ENCODE results near the gene SPRR2D.
A peak's percentile ranks its signal among the peaks of the same experiment; 100 is the strongest.
"Not testable (repeated sequence)": the region's sequence is repeated elsewhere in the genome, so short reads cannot be mapped to it uniquely, and the experiment has no call there.

Gene SPRR2D

GRCh38 chr1:153030895-153031294, 10.0 kb downstream of the SPRR2D start, which contains the start of gene SPRR1B:
Gene SPRR1B (plus strand): TSS chr1:153031203. CDS start chr1:153032346, 1,143 bp downstream.
- no peak within 1 kb of the TSS for H3K4me3 Mint-ChIP-seq
- H3K27ac Mint-ChIP-seq = no peak within 1 kb of the TSS
- H3K27me3 Mint-ChIP-seq = peaks cover 20% of the 10 kb centered on the region
- H3K9me3 Mint-ChIP-seq = peaks cover 6% of the 10 kb centered on the region
- H3K36me3 Mint-ChIP-seq = no peaks in the 10 kb centered on the region
- H3K4me1 Mint-ChIP-seq = no peaks in the 10 kb centered on the region
- no peak for ATAC-seq

DNA sequence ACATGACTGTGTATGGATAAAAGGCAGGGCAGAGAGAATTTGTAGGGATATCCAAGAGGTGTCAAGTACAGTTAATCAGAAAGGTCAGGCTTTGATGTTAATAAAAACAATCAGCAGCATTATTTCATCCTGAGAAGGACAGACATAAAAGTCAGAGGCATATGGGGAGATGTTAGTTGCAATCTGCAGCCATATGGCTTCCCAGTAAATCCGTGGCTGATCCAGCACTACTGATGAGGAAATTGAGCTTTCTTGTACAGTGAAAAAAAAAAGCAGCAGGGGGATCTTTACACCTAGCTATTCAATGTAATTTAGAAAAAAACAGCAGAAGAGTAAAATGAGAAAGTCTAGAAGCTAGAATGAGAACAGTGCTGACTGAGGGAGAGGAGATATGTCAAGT, 12.2 kb downstream of the SPRR2D start:
- Mint-ChIP-seq H3K4me1 (no peaks in the 10 kb centered on the region), H3K36me3 (no peaks in the 10 kb centered on the region), H3K9me3 (peaks cover 6% of the 10 kb centered on the region), H3K27ac (no peak overlapping the region), H3K27me3 (peaks cover 20% of the 10 kb centered on the region), H3K4me3 (no peak overlapping the region)
- no peak for ATAC-seq

DNA sequence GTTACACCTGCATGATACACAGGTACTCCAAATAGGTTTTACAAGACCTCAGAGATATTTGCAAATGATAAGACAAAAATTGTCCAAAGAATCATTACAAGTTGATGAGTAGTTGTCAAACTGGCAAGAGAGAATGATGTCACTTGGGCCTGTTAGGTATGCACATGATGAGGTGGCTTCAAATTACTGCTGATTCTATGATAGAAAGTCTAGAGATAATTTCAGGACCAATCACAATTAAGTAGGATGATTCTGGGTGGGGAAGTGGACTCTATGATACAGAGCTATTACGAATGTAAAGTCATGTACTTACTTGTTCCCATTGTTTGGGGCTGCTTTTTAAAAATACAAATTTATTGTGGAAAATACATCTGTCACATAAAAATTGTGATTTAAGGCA, 15.1 kb downstream of the SPRR2D start:
- no peaks in the 10 kb centered on the region for H3K36me3 Mint-ChIP-seq
- peaks cover 38% of the 10 kb centered on the region for H3K27me3 Mint-ChIP-seq
- H3K4me1 Mint-ChIP-seq = peaks cover 9% of the 10 kb centered on the region
- no peak for ATAC-seq
- H3K27ac Mint-ChIP-seq = no peak overlapping the region
- peaks cover 6% of the 10 kb centered on the region for H3K9me3 Mint-ChIP-seq
- H3K4me3 Mint-ChIP-seq = no peak overlapping the region

- no peak for ATAC-seq
- Mint-ChIP-seq H3K9me3 (peaks cover 6% of the 10 kb centered on the region), H3K27me3 (peaks cover 44% of the 10 kb centered on the region), H3K36me3 (no peaks in the 10 kb centered on the region), H3K4me1 (peaks cover 9% of the 10 kb centered on the region), H3K4me3 (no peak overlapping the region), H3K27ac (no peak overlapping the region)
Measured at GRCh38 chr1:153024413-153024812, 16.5 kb downstream of the SPRR2D start.

GRCh38 chr1:153023109-153023508, 17.8 kb downstream of the SPRR2D start:
- H3K4me3 Mint-ChIP-seq = no peak overlapping the region
- peaks cover 9% of the 10 kb centered on the region for H3K4me1 Mint-ChIP-seq
- ATAC-seq = no peak
- H3K36me3 Mint-ChIP-seq = no peaks in the 10 kb centered on the region
- H3K9me3 Mint-ChIP-seq = peaks cover 3% of the 10 kb centered on the region
- H3K27ac Mint-ChIP-seq = no peak overlapping the region
- peaks cover 40% of the 10 kb centered on the region for H3K27me3 Mint-ChIP-seq

DNA sequence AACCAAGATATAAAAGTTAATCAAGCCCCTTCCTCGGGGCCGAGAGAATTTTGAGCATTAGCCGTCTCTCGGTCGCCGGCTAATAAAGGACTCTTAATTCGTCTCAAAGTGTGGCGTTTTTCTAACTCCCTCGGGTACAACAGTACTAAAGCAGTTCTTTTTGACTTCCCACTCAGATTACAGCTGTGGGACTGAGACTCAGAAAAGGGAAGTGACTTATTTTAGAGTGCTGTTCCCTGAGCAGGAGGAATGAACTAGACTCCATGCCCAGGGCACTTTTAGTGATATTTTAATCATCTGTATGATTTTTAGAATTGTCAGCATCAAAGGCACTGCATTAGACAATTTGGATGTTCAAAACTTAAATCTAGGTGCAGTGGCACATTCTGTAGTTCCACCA, 18.6 kb downstream of the SPRR2D start:
- H3K4me1 Mint-ChIP-seq, H3K4me3 Mint-ChIP-seq, H3K9me3 Mint-ChIP-seq, H3K36me3 Mint-ChIP-seq, H3K27ac Mint-ChIP-seq: not testable (repeated sequence)
- ATAC-seq = peak; percentile 63
- H3K27me3 Mint-ChIP-seq = peaks cover 42% of the 10 kb centered on the region

DNA sequence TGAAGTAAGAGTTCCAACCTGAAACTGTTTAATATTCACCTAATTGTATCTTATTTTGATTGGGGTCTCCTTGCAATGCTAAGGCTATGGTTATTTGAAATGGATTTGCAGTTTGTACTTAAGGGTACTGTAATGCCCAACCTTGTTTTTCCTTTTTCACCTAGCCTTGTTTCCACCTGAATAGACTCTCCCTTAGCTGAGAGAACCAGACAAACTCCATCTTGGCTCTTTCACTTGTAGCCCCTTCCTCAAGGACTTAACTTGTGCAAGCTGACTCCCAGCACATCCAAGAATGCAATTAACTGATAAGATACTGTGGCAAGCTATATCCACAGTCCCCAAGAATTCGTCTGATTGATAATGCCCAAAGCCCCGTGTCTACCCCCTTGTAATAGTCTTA, 19.1 kb downstream of the SPRR2D start:
- H3K4me1 Mint-ChIP-seq, H3K36me3 Mint-ChIP-seq, ATAC-seq, H3K27ac Mint-ChIP-seq, H3K4me3 Mint-ChIP-seq, H3K9me3 Mint-ChIP-seq: not testable (repeated sequence)
- H3K27me3 Mint-ChIP-seq = peaks cover 44% of the 10 kb centered on the region

DNA sequence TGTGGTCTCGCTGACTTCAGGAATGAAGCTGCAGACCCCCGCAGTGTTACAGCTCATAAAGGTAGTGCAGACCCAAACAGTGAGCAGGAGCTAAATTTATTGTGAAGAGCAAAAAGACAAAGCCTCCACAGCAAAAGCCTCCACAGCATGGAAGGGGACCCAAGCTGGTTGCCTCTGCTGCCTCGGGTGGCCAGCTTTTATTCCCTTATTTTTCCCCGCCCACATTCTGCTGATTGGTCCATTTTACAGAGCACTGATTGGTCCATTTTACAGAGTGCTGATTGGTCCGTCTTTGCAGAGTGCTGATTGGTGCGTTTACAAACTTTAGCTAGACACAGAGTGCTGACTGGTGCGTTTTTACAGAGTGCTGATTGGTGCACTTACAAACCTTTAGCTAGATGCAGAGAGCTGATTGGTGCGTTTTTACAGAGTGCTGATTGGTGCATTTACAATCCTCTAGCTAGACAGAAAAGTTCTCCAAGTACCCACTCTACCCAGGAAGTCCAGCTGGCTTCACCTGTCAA, 29.6 kb downstream of the SPRR2D start:
- H3K36me3 Mint-ChIP-seq, ATAC-seq, H3K4me1 Mint-ChIP-seq, H3K9me3 Mint-ChIP-seq, H3K27ac Mint-ChIP-seq, H3K4me3 Mint-ChIP-seq: not testable (repeated sequence)
- peaks cover 16% of the 10 kb centered on the region for H3K27me3 Mint-ChIP-seq

DNA sequence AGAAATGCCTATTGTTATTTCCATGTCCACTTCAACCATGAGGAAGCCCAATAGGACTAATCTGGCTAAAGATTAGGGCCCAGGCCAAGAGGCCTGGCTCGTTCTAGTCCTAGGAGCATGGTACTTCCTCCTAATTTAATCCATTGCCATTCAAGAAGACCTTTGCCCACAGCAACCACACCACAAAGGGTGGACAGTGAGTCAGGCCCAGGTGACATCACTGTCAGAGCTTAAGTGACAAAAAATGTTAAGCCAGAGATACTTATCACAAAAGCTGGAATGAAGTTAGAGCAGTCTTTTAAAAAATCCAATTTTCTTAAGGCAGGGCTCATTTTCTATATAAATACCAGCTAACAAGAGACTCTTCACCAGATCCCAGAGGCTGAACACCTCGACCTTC, 39.5 kb downstream of the SPRR2D start, which contains the start of gene SPRR3:
Gene SPRR3, plus strand, starts transcription at position 368 of the 400 bp plus-strand sequence. CDS start 1,272 bp downstream, outside the sequence.
- ATAC-seq = no peak
- H3K27me3 Mint-ChIP-seq = peaks cover 21% of the 10 kb centered on the region
- no peaks in the 10 kb centered on the region for H3K36me3 Mint-ChIP-seq
- no peak within 1 kb of the TSS for H3K27ac Mint-ChIP-seq
- H3K9me3 Mint-ChIP-seq = peaks cover 4% of the 10 kb centered on the region
- H3K4me3 Mint-ChIP-seq = no peak within 1 kb of the TSS
- H3K4me1 Mint-ChIP-seq = no peaks in the 10 kb centered on the region

DNA sequence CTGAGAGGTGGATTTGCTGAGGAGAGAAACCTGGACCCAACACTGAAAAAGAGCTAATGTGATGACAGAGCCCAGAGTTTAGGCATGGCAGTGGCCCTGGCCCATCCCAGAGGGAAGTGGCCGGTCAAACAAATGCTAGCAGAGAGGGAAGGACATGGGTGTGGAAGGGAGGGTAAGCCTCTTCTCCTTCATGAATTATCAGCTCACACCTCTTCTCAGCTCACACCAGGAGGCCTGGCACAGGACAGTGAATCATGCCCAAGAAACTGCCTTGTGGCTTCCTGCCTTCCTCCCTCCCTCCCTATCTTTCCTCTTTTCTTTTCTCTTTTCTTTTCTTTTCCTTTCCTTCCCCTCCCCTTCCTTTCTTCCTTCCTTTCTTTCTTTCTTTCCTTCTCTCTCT, 40.6 kb downstream of the SPRR2D start:
- peaks cover 8% of the 10 kb centered on the region for H3K9me3 Mint-ChIP-seq
- peaks cover 26% of the 10 kb centered on the region for H3K27me3 Mint-ChIP-seq
- H3K4me1 Mint-ChIP-seq = no peaks in the 10 kb centered on the region
- no peak overlapping the region for H3K27ac Mint-ChIP-seq
- ATAC-seq = no peak
- no peak overlapping the region for H3K4me3 Mint-ChIP-seq
- no peaks in the 10 kb centered on the region for H3K36me3 Mint-ChIP-seq

GRCh38 chr1:152999818-153000217, 41.1 kb downstream of the SPRR2D start:
- no peak for ATAC-seq
- peaks cover 31% of the 10 kb centered on the region for H3K27me3 Mint-ChIP-seq
- H3K4me1 Mint-ChIP-seq = no peaks in the 10 kb centered on the region
- H3K27ac Mint-ChIP-seq = no peak overlapping the region
- H3K36me3 Mint-ChIP-seq = no peaks in the 10 kb centered on the region
- H3K4me3 Mint-ChIP-seq = no peak overlapping the region
- peaks cover 11% of the 10 kb centered on the region for H3K9me3 Mint-ChIP-seq

DNA sequence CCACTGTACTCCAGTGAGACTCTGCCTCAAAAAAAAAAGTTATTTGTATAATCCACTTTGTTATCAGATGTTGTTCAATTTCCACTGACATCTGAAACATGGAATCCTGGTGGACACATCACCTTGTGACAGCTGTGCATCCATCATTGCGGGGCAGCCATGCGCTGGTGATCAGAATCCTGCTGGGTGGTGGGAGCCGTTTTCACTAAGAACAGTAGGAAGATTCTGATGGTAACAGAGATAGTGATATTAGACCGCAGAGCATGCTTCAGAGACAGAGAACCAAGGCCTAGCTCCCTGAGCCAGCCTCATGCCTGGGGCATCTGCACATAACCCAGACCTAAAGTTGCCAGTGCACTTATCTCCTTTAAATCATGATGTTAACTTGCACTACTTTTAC, 42.4 kb downstream of the SPRR2D start:
- Mint-ChIP-seq H3K9me3 (peaks cover 7% of the 10 kb centered on the region), H3K4me1 (no peaks in the 10 kb centered on the region), H3K27me3 (peaks cover 32% of the 10 kb centered on the region), H3K4me3 (no peak overlapping the region), H3K27ac (no peak overlapping the region), H3K36me3 (no peaks in the 10 kb centered on the region)
- ATAC-seq = no peak

DNA sequence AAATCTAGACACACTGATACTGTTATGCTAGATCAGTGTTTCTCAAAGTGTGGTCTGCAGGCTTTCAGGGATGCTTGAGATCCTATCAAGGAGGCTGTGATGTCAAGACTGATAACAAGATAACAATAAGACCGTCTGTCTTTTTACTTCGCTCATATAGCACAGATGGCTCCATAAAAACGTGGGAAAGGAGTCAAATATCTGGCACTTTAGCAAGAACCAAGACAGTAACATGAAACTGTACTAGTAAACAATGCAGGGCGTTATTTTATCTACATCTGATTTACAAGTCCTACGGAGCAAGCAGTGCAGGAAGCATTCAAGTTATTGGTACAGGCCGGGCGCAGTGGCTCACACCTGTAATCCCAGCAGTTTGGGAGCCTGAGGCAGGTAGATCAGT, 43.0 kb downstream of the SPRR2D start:
- no peak for ATAC-seq
- Mint-ChIP-seq H3K36me3 (no peaks in the 10 kb centered on the region), H3K4me1 (no peaks in the 10 kb centered on the region)

GRCh38 chr1:152996633-152997400, 44.1 kb downstream of the SPRR2D start:
- Mint-ChIP-seq H3K4me1 (no peaks in the 10 kb centered on the region), H3K36me3 (no peaks in the 10 kb centered on the region), H3K9me3 (peaks cover 7% of the 10 kb centered on the region), H3K27me3 (peaks cover 32% of the 10 kb centered on the region), H3K27ac (no peak overlapping the region), H3K4me3 (no peak overlapping the region)
- ATAC-seq = no peak

More for the DNA sequence above, 43.0 kb downstream of the SPRR2D start:
- H3K4me3 Mint-ChIP-seq = no peak overlapping the region
- peaks cover 32% of the 10 kb centered on the region for H3K27me3 Mint-ChIP-seq
- no peak overlapping the region for H3K27ac Mint-ChIP-seq
- H3K9me3 Mint-ChIP-seq = peaks cover 7% of the 10 kb centered on the region

- Mint-ChIP-seq H3K27me3 (peaks cover 30% of the 10 kb centered on the region), H3K36me3 (no peaks in the 10 kb centered on the region), H3K27ac (no peak overlapping the region), H3K4me1 (no peaks in the 10 kb centered on the region), H3K4me3 (no peak overlapping the region), H3K9me3 (peaks cover 7% of the 10 kb centered on the region)
- no peak for ATAC-seq
Measured at GRCh38 chr1:152995842-152996241, 45.1 kb downstream of the SPRR2D start.

GRCh38 chr1:152993186-152993585, 47.7 kb downstream of the SPRR2D start:
- Mint-ChIP-seq H3K4me3 (no peak overlapping the region), H3K36me3 (no peaks in the 10 kb centered on the region), H3K27ac (no peak overlapping the region), H3K9me3 (peaks cover 7% of the 10 kb centered on the region), H3K4me1 (no peaks in the 10 kb centered on the region), H3K27me3 (peaks cover 20% of the 10 kb centered on the region)
- no peak for ATAC-seq
